HCT116 (cell line): Measurements from ENCODE around the gene PGBD5. TPM values are rescaled to one million over a fixed set of nuclear protein-coding genes. Genes with fewer than 3 reads are reported as not detected.

Source experiments
- ATAC-seq: fragments of 200-7000 bp; cut with Tn5 transposase; 2 replicates; pipeline ENCODE4 v1.9.1; 2020; ENCODE audit warnings: mild to moderate bottlenecking, moderate library complexity
- BruUV-seq: library from RNA; stranded (reverse); fragments of 400-500 nt; replicated peaks from 2 replicates; lab custom pipeline; 2021; lab: Mats Ljungman, UMichigan
- CTCF ChIA-PET: fragments of 300-600 bp; sonication (Branson Sonifier 250); formaldehyde crosslinking; loops from one replicate; lab custom pipeline; 2021; ENCODE audit warnings: antibody characterized with exemption; lab: Charles Lee
- POLR2A ChIA-PET: fragments of 300-600, 350-600 bp; sonication (Branson Sonifier 250); formaldehyde crosslinking; loops from one replicate; lab custom pipeline; 2021; ENCODE audit warnings: antibody characterized with exemption; lab: Charles Lee
- RAD21 ChIA-PET, 2 experiments: fragments of 300-600 bp; sonication (Branson Sonifier 250); formaldehyde crosslinking; loops; one replicate each; lab custom pipeline; 2023; ENCODE audit warnings: low total read pairs in 2 of 2; ENCODE audit not compliant: uncharacterized antibody in 2 of 2, unreplicated experiment in 2 of 2, low non-redundant PET in 1 of 2; lab: Charles Lee
- DNase-seq: peaks from one replicate; pipeline ENCODE4 v3.0.0-alpha.2; 2010; ENCODE audit warnings: low read depth, low spot score
- H2AFZ ChIP-seq: fragments of 200-600 bp; shearing (Covaris generic), sonication (generic); 2 replicates; pipeline ENCODE4 v1.6.1; 2017; ENCODE audit warnings: low read depth, mixed run types, mixed read lengths, antibody characterized with exemption, low read length; ENCODE audit not compliant: poor library complexity, severe bottlenecking
- H3K27ac ChIP-seq: 2 replicates; pipeline ENCODE4 v1.5.1; 2012; ENCODE audit warnings: low read depth, low read length
- H3K27me3 ChIP-seq: fragments of 200-600 bp; sonication (generic); 2 replicates; pipeline ENCODE4 v1.6.1; 2016; ENCODE audit warnings: mixed run types, low read length, mixed read lengths; ENCODE audit not compliant: insufficient read depth
- H3K36me3 ChIP-seq, 2 experiments: fragments of 200-500 bp in 1 of 2; fragments of 200-600 bp in 1 of 2; sonication (Bioruptor generic) in 1 of 2; sonication (generic) in 1 of 2; 2 replicates each; pipeline versions ENCODE4 v1.5.1 to v1.6.1; 2014 to 2016; ENCODE audit warnings: low read length in 2 of 2, inconsistent platforms in 1 of 2, mixed read lengths in 1 of 2, mixed run types in 1 of 2; ENCODE audit not compliant: insufficient read depth in 2 of 2, control insufficient read depth in 1 of 2
- H3K4me1 ChIP-seq, 2 experiments: fragments of 200-600 bp in 1 of 2; sonication (generic) in 1 of 2; 2 replicates each; pipeline versions ENCODE4 v1.5.1 to v1.6.1; 2012 to 2017; ENCODE audit warnings: low read length in 2 of 2, inconsistent platforms in 1 of 2, mild to moderate bottlenecking in 1 of 2, mixed read lengths in 1 of 2, mixed run types in 1 of 2, moderate library complexity in 1 of 2; ENCODE audit not compliant: insufficient read depth in 2 of 2, control insufficient read depth in 1 of 2
- H3K4me2 ChIP-seq: fragments of 200-600 bp; sonication (generic); 2 replicates; pipeline ENCODE4 v1.6.1; 2017; ENCODE audit warnings: mixed run types, low read length, mixed read lengths
- H3K4me3 ChIP-seq, 2 experiments: fragments of 200-600 bp in 1 of 2; sonication (generic) in 1 of 2; replicated peaks in 1 of 2; 2 replicates each; pipeline ENCODE4 v1.5.1; 2011 to 2016; ENCODE audit warnings: low read length in 2 of 2, control low read depth in 1 of 2, low read depth in 1 of 2, mild to moderate bottlenecking in 1 of 2, mixed read lengths in 1 of 2, mixed run types in 1 of 2
- H3K79me2 ChIP-seq: fragments of 200-600 bp; sonication (generic); 2 replicates; pipeline ENCODE4 v1.6.1; 2017; ENCODE audit warnings: mild to moderate bottlenecking, mixed run types, low read length, moderate library complexity, mixed read lengths; ENCODE audit not compliant: insufficient read depth
- H3K9ac ChIP-seq: fragments of 200-600 bp; sonication (generic); 2 replicates; pipeline ENCODE4 v1.6.1; 2016; ENCODE audit warnings: low read length, mixed read lengths
- H3K9me2 ChIP-seq: fragments of 200-600 bp; sonication (generic), shearing (Covaris generic); 2 replicates; pipeline ENCODE4 v1.6.1; 2017; ENCODE audit warnings: mixed run types, mild to moderate bottlenecking, moderate library complexity; ENCODE audit not compliant: insufficient read depth
- H3K9me3 ChIP-seq, 2 experiments: fragments of 200-500 bp in 1 of 2; fragments of 200-600 bp in 1 of 2; sonication (Bioruptor generic) in 1 of 2; sonication (generic) in 1 of 2; 2 replicates each; pipeline ENCODE4 v1.6.1; 2014 to 2017; ENCODE audit warnings: low read length in 2 of 2, mixed read lengths in 2 of 2, inconsistent platforms in 1 of 2, low read depth in 1 of 2, mild to moderate bottlenecking in 1 of 2, mixed run types in 1 of 2, moderate library complexity in 1 of 2; ENCODE audit not compliant: control insufficient read depth in 1 of 2, insufficient read depth in 1 of 2
- H4K20me1 ChIP-seq: fragments of 200-600 bp; sonication (generic), shearing (Covaris generic); 2 replicates; pipeline ENCODE4 v1.6.1; 2017; ENCODE audit warnings: mixed run types, mild to moderate bottlenecking, moderate library complexity; ENCODE audit not compliant: insufficient read depth
- ATF3 ChIP-seq: IDR thresholded peaks from 2 replicates; pipeline ENCODE4 v1.6.1; 2012
- CBX3 ChIP-seq: IDR thresholded peaks from 2 replicates; pipeline ENCODE4 v1.6.1; 2012; ENCODE audit warnings: low read depth
- CEBPB ChIP-seq: IDR thresholded peaks from 2 replicates; pipeline ENCODE4 v1.6.1; 2012; ENCODE audit warnings: low read depth
- EGR1 ChIP-seq: IDR thresholded peaks from 2 replicates; pipeline ENCODE4 v1.6.1; 2012; ENCODE audit warnings: low read depth
- MAX ChIP-seq: IDR thresholded peaks from 2 replicates; pipeline ENCODE4 v1.6.1; 2012
- POLR2AphosphoS5 ChIP-seq: IDR thresholded peaks from 2 replicates; pipeline ENCODE4 v1.6.1; 2011; ENCODE audit warnings: mild to moderate bottlenecking, low read depth, low read length, moderate library complexity
- REST ChIP-seq: IDR thresholded peaks from 2 replicates; pipeline ENCODE4 v1.6.1; 2012; ENCODE audit warnings: low read depth
- SIN3A ChIP-seq: IDR thresholded peaks from 2 replicates; pipeline ENCODE4 v1.6.1; 2012; ENCODE audit warnings: low read depth
- SRF ChIP-seq: IDR thresholded peaks from 2 replicates; pipeline ENCODE4 v1.6.1; 2012; ENCODE audit warnings: low read depth
- YY1 ChIP-seq: IDR thresholded peaks from 2 replicates; pipeline ENCODE4 v1.6.1; 2011; ENCODE audit warnings: low read length, low read depth, moderate library complexity, mild to moderate bottlenecking; ENCODE audit not compliant: insufficient replicate concordance; ENCODE audit errors: extremely low read depth
- ZBTB33 ChIP-seq: IDR thresholded peaks from 2 replicates; pipeline ENCODE4 v1.6.1; 2011; ENCODE audit warnings: mild to moderate bottlenecking, low read length, moderate library complexity; ENCODE audit not compliant: insufficient replicate concordance; ENCODE audit errors: extremely low read depth
- ZFX ChIP-seq: fragments of 450-650 bp; IDR thresholded peaks from 2 replicates; pipeline ENCODE4 v1.6.1; 2017
- ZNF274 ChIP-seq: fragments of 200-500 bp; sonication (Bioruptor generic); IDR thresholded peaks from 2 replicates; pipeline ENCODE4 v1.6.1; 2014; ENCODE audit warnings: mild to moderate bottlenecking, low read depth, low read length, inconsistent platforms
- intact Hi-C: fragments of 100-400 bp; cut with micrococcal nuclease; formaldehyde crosslinking; loops from 2 replicates; pipeline ENCODE4 v1.10.0; 2022
- total RNA-seq: library from RNA; stranded (reverse); gene quantifications from one replicate; pipeline ENCODE4 v1.2.1, GENCODE V29; 2021; ENCODE audit not compliant: unreplicated experiment

PGBD5 gene
- total RNA-seq, 1 experiment from 2014 or later = 0.27 TPM

GRCh38 chr1:230320804-230321203, 105.3 kb downstream of the PGBD5 start:
- Histone ChIP-seq H3K27me3 (no peaks in the 10 kb centered on the region), H3K79me2 (no peaks in the 10 kb centered on the region), H4K20me1 (no peaks in the 10 kb centered on the region), H3K27ac (no peak overlapping the region), H3K9me3 (no peaks in the 10 kb centered on the region), H3K4me3 (no peak overlapping the region), H2AFZ (no peak overlapping the region), H3K9me2 (no peaks in the 10 kb centered on the region), H3K4me2 (no peak overlapping the region), H3K9ac (no peak overlapping the region), H3K4me1 (no peaks in the 10 kb centered on the region), H3K36me3 (no peaks in the 10 kb centered on the region)
- ChIA-PET RAD21 (no interaction called here), POLR2A (no interaction called here), CTCF (no interaction called here)
- DNase-seq = no peak
- intact Hi-C loops = no loop called here
- no peak for ATAC-seq
- BruUV-seq = no TSS peak
- TF ChIP-seq CBX3 = no peak
- no peak for TF ChIP-seq ATF3
- no peak for TF ChIP-seq CEBPB
- no peak for TF ChIP-seq ZNF274

GRCh38 chr1:230319014-230319747, 107.0 kb downstream of the PGBD5 start:
- RAD21 ChIA-PET = no interaction called here
- TF ChIP-seq CEBPB (no peak), YY1 (no peak), ATF3 (no peak), MAX (no peak), POLR2AphosphoS5 (no peak), SRF (no peak), ZBTB33 (no peak), ZNF274 (no peak), EGR1 (no peak), CBX3 (no peak), ZFX (no peak), REST (no peak), SIN3A (no peak)

More at GRCh38 chr1:230319014-230319747, 107.0 kb downstream of the PGBD5 start:
- ChIA-PET POLR2A (no interaction called here), CTCF (no interaction called here)
- no peak overlapping the region for H3K4me3 ChIP-seq
- no peaks in the 10 kb centered on the region for H3K9me2 ChIP-seq
- H3K9me3 ChIP-seq = no peaks in the 10 kb centered on the region
- H3K4me1 ChIP-seq = no peaks in the 10 kb centered on the region
- no peak for ATAC-seq
- H4K20me1 ChIP-seq = no peaks in the 10 kb centered on the region
- no peaks in the 10 kb centered on the region for H3K79me2 ChIP-seq
- H3K27me3 ChIP-seq = no peaks in the 10 kb centered on the region
- H2AFZ ChIP-seq = no peak overlapping the region
- intact Hi-C loops = no loop called here
- no peak overlapping the region for H3K9ac ChIP-seq
- DNase-seq = no peak
- no TSS peak for BruUV-seq
- H3K4me2 ChIP-seq = no peak overlapping the region
- no peaks in the 10 kb centered on the region for H3K36me3 ChIP-seq
- no peak overlapping the region for H3K27ac ChIP-seq
